NK-92 (cell line): ENCODE measurements around the gene GYS1.
"Not testable (repeated sequence)": the region's sequence is repeated elsewhere in the genome, so short reads cannot be mapped to it uniquely, and the experiment has no call there.

Experiments used
- DNase-seq: peaks from one replicate; lab custom pipeline; 2025; ENCODE audit not compliant: unreplicated experiment; lab: John Stamatoyannopoulos, UW

The GYS1 gene

DNA sequence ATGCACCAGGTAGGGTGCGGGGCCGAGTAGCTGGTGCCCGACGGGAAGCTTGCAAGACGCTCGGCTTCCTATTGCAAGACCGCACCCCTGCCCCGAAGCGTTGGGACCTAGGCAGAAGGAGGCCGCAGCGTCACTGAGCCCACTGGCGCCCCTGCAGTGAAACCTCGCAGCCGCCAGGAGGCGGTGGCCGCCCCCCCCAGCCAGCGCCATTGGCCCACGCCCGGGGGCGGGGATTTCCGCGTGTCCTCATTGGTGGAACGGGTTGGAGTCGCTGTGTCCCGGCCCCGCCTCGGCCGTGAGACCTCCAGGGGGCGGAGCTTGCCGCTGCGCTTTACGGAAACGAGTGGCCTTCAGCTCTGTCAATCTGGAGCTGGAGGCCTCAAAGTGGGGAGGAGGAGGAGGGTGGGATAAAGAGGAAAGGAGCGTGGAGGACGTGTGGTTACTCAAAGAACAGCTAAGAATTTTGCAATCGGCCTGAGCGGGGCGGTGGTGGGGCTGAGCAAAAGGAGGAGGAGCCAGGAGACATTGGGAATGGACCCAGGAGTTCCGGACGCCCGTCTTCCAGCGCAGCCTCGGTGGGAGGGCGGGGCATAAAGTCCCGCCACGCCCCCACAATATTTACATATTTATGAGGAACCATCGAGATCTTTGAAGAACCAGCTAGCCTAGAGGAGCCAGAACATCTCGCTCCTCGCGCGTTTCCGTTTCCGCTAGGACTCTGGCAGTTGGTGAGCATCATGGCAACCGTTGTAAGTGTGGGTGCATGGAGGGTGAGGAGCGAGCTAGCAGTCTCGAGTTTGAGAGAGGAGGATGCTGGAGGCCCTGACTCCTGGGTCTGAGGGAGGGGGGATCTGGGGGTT, at the start of gene GYS1, which contains the start of gene RUVBL2:
GYS1 (minus strand) TSS at position 135 of the 860 bp plus-strand sequence. CDS start 197 bp downstream, outside the sequence.
RUVBL2 (plus strand) TSS at position 713 of the 860 bp plus-strand sequence; CDS start at position 738, 25 bp downstream.
- peak; percentile 93 for DNase-seq

DNA sequence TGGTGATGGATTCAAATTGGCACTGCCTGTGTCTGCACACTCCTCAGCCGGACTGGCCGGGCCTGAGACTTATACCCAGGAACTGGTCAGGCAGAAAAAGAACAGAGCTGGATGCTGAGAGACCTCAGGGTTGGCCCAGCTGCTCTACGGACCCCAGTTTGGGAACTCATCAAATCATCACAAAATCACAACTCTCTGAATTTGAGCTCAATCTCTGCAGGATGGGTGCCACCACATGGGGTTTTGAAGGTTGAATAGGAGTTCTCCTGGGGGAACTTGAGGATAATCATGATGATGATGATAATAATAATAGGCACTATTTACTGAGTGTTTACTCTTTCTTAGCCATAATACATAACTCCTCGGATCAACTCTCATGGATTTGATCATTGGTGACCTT, 49.6 kb upstream of the GYS1 start:
- DNase-seq: not testable (repeated sequence)

DNA sequence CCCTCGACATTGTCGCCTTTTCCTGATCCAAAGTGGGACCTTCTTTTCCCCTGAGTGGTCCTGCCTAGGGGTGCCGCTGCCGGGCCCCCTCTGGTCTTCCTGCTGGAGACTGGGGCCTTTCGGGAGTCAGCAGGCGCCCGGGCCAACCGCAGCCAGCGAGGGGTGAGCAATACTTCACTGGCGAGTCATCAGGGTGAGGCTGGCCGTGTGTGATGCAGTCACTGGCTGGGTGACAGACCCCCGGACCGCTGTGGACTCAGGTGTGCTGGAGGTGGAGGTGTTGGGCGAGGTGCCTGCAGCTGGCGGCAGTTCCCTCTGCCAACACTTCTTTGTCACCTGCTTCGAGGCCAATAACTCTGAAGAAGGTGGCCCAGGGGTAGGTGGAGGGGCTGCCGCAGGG, 49.1 kb upstream of the GYS1 start:
- DNase-seq: no peak

DNA sequence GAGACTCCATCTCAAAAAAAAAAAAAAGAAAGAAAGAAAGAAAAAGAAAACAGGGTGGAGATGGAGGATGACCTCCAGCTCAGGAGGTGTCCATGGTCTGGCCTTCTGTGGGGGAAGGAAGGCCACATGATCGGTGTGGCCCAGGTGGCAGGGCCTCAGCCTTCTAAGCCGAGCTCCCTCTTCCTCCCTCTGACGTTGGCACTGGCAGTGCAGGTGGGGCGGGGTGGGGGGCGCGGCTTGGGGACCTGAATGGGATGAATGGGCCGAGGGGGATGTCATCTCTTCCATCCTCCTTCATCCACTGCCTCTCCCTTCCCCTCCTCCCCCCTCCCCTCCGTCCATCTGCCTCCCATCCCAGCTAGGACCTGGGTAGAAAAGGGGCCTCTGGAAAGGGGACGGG, 46.6 kb upstream of the GYS1 start:
- DNase-seq: not testable (repeated sequence)

DNA sequence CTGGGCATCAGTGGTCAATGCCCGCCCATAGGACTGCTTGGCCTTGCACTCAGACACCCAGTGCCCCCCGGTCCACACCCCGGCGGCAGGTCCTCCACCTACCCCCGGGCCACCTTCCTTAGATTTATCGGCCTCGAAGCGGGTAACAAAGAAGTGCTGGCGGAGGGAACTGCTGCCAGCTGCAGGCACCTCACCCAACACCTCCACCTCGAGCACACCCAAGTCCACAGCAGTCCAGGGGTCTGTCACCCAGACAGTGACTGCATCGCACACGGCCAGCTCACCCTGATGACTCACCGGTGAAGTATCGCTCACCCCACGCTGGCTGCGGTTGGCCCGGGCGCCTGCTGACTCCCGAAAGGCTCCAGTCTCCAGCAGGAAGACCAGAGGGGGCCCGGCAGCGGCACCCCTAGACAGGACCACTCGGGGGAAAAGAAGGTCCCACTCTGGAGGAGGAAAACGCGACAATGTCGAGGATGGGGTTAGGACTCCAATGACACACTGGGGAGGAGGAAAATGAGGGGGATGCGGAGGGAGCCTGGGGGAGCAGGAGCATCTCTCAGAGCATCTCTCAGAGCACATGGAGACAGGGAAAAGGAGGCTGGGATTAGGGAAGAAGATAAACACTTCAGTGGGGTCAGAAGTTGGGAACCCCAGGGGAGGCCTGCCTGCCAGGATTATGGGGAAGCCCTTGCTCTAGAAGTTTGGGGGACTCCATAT, 45.6 kb upstream of the GYS1 start:
- DNase-seq: not testable (repeated sequence)

DNA sequence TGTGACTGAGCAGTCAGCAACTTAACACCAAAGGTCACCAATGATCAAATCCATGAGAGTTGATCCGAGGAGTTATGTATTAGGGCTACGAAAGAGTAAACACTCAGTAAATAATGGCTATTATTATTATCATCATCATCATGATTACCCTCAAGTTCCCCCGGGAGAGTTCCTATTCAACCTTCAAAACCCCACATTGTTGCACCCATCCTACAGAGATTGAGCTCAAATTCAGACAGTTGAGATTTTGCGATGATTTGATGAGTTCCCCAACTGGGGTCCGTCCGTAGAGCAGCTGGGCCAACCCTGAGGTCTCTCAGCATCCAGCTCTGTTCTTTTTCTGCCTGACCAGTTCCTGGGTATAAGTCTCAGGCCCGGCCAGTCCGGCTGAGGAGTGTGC, 45.0 kb upstream of the GYS1 start:
- not testable (repeated sequence) for DNase-seq

DNA sequence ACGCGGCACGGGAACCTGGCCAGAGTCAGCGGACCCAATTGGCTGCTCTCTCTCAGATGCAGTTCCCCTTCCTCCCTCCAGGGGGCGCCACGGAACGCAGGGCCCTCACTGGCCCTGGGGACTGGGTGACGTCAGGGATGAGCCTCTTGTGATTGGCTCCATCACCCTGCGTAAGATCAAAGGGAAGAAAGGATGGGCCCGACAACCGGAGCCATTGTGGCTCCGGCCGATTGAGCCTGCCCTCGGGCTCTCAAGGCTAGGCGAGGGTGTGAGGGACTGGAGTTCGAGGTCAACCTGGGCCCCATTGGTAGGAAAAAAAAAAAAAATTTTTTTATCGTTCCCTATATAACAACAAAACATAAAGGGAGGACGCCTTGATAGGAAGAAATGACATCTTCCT, 43.7 kb upstream of the GYS1 start, which contains the start of gene CGB1:
CGB1 (minus strand) TSS at position 81 of the 400 bp plus-strand sequence. CDS start 184 bp downstream, outside the sequence.
- DNase-seq: not testable (repeated sequence)

DNA sequence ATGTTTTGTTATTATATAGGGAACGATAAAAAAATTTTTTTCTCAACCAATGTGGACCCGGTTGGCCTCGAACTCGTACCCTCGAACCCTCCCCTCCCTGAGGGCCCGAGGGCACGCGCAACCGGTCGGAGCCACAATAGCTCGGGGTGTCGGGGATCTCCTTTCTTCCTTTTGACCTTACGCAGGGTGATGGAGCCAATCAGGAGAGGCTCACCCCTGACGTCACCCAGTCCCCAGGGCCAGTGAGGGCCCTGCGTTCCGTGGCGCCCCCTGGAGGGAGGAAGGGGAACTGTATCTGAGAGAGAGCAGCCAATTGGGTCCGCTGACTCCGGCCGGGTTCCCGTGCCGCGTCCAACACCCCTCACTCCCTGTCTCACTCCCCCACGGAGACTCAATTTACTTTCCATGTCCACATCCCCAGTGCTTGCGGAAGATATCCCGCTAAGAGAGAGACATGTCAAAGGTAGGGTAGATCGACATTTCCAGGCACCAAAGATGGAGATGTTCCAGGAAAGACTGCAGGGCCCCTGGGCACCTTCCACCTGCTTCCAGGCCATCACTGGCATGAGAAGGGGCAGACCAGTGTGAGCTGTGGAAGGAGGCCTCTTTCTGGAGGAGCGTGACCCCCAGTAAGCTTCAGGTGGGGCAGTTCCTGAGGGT, 38.7 kb upstream of the GYS1 start, which contains the start of gene CGB2:
CGB2 (plus strand) TSS at position 249 of the 660 bp plus-strand sequence; CDS start at position 455, 206 bp downstream.
- not testable (repeated sequence) for DNase-seq

DNA sequence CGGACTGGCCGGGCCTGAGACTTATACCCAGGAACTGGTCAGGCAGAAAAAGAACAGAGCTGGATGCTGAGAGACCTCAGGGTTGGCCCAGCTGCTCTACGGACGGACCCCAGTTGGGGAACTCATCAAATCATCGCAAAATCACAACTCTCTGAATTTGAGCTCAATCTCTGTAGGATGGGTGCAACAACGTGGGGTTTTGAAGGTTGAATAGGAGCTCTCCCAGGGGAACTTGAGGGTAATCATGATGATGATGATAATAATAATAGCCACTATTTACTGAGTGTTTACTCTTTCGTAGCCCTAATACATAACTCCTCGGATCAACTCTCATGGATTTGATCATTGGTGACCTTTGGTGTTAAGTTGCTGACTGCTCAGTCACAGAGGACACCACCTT, 37.2 kb upstream of the GYS1 start:
- not testable (repeated sequence) for DNase-seq

DNA sequence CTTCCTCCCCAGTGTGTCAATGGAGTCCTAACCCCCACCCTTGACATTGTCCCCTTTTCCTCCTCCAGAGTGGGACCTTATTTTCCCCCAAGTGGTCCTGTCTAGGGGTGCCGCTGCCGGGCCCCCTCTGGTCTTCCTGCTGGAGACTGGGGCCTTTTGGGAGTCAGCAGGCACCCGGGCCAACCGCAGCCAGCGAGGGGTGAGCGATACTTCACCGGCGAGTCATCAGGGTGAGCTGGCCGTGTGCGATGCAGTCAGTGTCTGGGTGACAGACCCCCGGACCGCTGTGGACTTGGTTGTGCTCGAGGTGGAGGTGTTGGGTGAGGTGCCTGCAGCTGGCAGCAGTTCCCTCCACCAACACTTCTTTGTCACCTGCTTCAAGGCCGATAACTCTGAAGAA, 36.6 kb upstream of the GYS1 start:
- DNase-seq: not testable (repeated sequence)

DNA sequence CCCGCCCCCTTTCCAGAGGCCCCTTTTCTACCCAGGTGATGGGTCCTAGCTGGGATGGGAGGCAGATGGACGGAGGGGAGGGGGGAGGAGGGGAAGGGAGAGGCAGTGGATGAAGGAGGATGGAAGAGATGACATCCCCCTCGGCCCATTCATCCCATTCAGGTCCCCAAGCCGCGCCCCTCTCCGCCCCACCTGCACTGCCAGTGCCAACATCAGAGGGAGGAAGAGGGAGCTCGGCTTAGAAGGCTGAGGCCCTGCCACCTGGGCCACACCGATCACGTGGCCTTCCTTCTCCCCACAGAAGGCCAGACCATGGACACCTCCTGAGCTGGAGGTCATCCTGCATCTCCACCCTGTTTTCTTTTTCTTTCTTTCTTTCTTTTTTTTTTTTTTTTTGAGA, 35.6 kb upstream of the GYS1 start:
- not testable (repeated sequence) for DNase-seq

DNA sequence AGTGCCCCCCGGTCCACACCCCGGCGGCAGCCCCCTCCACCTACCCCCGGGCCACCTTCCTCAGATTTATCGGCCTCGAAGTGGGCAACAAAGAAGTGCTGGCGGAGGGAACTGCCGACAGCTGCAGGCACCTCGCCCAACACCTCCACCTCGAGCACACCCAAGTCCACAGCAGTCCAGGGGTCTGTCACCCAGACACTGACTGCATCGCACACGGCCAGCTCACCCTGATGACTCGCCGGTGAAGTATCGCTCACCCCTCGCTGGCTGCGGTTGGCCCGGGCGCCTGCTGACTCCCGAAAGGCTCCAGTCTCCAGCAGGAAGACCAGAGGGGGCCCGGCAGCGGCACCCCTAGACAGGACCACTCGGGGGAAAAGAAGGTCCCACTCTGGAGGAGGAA, 32.5 kb upstream of the GYS1 start:
- DNase-seq: not testable (repeated sequence)

DNA sequence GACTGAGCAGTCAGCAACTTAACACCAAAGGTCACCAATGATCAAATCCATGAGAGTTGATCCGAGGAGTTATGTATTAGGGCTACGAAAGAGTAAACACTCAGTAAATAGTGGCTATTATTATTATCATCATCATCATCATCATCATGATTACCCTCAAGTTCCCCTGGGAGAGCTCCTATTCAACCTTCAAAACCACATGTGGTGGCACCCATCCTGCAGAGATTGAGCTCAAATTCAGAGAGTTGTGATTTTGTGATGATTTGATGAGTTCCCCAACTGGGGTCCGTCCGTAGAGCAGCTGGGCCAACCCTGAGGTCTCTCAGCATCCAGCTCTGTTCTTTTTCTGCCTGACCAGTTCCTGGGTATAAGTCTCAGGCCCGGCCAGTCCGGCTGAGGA, 32.0 kb upstream of the GYS1 start:
- DNase-seq: not testable (repeated sequence)

DNA sequence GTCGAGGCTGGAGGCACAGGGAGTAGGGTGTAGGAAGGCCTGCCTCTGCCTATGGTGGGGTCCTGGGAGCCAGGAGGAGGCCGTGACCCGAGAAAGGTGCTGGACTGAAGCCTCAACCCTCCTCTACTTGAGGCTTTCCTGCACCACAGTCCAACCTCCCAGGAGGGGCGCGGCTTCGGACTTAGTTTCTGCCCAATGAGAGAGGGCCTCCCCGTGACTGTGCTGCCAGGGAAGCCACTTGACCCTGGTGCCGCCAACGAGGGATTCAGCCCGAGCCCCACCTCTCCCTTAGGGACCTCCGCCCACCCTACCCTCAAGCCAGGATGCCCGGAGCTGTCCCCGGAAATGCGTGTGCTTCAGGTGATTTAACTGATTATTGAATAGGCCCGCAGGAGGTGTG, 31.1 kb upstream of the GYS1 start, which contains the start of gene CGB3:
CGB3 (minus strand) TSS at position 101 of the 400 bp plus-strand sequence. CDS start 362 bp downstream, outside the sequence.
- DNase-seq: not testable (repeated sequence)

DNA sequence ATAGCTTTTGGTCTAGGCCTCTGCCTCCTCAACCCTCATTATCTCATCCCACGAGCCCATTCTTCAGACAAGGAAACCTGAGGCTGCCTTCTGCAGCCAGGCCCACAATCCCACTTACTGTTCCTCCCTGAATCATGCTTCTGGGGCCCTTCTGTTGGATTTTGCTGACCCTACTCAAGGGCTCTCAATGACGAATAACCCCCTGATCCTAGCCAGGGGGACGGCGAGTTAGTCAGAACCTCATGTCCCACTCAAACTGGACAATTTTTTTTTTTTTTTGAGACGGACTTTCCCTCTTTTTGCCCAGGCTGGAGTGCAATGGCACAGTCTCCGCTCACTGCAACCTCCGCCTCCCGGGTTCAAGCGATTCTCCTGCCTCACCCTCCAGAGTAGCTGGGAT, 29.0 kb upstream of the GYS1 start:
- no peak for DNase-seq

DNA sequence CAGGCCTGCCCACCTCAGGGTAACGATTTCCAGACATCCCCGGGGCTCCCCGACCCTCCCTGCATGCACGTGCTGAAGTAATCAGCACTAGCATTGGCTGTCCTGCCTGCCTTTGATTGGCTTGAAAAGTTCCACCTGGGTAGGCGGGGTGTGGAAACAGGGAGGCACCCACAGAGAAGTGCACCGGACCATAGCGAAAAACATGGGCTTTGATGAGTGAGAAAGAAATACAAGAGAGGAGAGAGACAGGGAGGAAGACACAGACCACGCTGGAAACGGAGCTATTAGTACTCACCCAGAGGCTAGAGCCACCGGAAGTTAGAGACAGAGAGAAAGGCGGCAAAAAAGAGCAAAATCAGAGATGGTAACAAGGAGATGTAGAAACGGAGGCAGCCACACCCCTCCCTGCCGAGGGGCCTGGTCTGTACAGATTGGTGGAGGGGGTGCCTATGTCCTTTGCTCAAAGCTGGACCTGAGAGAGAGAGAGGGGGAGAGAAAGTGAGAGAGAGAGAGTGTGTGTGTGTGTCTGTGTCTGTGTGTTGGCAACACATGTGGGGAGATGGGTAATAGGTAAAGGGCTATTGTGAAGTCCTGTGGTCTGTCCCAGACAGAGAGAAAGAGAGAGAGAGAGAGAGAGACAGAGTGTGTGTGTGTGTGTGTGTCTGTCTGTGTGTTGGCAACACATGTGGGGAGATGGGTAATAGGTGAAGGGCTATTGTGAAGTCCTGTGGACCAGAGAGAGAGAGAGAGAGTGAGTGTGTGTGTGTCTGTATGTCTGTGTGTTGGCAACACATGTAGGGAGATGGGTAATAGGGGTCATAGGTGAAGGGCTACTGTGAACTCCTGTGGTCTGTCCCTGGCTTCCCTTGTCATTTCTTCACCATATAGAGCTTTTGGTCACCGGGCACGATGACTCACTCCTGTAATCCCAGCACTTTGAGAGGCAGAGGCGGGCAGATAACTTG, 28.1 kb upstream of the GYS1 start:
- no peak for DNase-seq

DNA sequence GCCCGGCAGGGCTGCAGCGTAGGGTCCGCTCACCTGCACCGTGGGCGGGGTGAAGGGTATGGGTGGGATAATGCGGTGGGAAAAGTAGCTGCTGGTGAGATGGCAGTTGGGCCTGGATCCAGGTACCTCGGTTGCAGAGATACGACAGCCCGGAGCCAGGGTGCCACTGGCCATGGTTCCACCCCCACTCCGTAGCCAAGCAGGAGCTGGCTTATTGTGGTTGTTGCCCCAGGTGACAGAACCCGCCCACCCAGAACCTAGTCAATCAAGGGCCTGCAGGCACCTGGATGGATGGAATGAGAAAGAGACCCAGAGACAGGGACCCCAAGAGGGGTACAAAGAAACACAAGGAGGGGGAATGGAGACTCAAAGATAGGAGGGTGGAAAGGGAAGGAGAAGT, 27.2 kb upstream of the GYS1 start:
- DNase-seq: no peak

DNA sequence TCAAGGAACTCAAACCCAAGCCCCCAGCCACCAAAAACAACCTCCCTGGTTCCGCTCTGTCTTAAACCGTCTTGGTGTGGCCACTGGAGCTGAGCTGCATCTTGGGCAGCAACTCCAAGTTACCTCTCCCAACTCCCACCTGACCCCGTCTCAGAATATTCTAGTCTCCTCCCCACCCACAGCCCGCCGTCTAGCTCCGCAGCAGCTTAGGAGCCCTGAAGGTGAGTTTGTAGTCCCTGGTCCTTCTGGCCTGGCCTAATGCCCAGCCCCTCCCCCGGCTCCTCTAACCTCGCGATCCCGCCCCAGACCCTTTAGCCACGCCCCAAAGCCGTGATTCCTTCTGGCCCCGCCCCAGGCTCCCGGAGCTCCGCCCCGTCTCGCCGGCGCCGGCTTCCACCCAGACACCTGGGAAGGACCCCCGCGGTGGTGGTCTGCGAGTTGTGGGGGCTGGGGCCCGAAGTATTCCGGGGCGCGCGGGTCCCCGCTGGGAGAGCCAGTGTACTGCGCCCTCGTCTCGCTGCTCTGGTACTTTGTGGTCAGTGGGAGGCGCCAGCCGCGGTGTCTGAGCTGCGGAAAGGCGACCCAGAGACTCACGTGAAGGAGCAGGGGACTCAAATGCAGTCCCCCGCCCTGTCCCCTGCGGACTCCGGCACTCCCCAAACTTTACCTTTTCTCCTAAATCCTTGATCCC, 26.3 kb upstream of the GYS1 start:
- no peak for DNase-seq
